GM23248 (cell line): ENCODE data around the gene SLC22A5. TPM values are rescaled to one million over a fixed set of nuclear protein-coding genes. Genes with fewer than 3 reads are reported as not detected.
A peak's percentile ranks its signal among the peaks of the same experiment; 100 is the strongest.

Experiments used
- DNase-seq: peaks from one replicate; pipeline ENCODE4 v3.0.0-alpha.2; 2015
- H2AFZ ChIP-seq: fragments of 200-600 bp; sonication (generic); 2 replicates; pipeline ENCODE4 v1.6.1; 2016; ENCODE audit warnings: antibody characterized with exemption
- H3F3A ChIP-seq: fragments of 200-600 bp; sonication (generic); 2 replicates; pipeline ENCODE4 v1.6.1; 2016; ENCODE audit warnings: mild to moderate bottlenecking, antibody characterized with exemption, mixed run types; ENCODE audit not compliant: insufficient read depth
- H3K27ac ChIP-seq: fragments of 200-600 bp; sonication (generic); 2 replicates; pipeline ENCODE4 v1.5.1; 2016; ENCODE audit warnings: mild to moderate bottlenecking
- H3K27me3 ChIP-seq: fragments of 200-600 bp; sonication (generic); replicated peaks from 2 replicates; pipeline ENCODE4 v1.6.1; 2016; ENCODE audit warnings: mild to moderate bottlenecking; ENCODE audit not compliant: insufficient read depth
- H3K36me3 ChIP-seq: fragments of 200-600 bp; sonication (generic); 2 replicates; pipeline ENCODE4 v1.6.1; 2016; ENCODE audit warnings: low read depth, mild to moderate bottlenecking
- H3K4me1 ChIP-seq: fragments of 200-600 bp; sonication (generic); 2 replicates; pipeline ENCODE4 v1.6.1; 2016; ENCODE audit warnings: mild to moderate bottlenecking; ENCODE audit not compliant: insufficient read depth
- H3K4me2 ChIP-seq: fragments of 200-600 bp; sonication (generic); one replicate; pipeline ENCODE4 v1.6.1; 2016; ENCODE audit warnings: mild to moderate bottlenecking; ENCODE audit not compliant: unreplicated experiment
- H3K4me3 ChIP-seq: fragments of 200-600 bp; sonication (generic); 2 replicates; pipeline ENCODE4 v1.5.1; 2016; ENCODE audit warnings: mild to moderate bottlenecking
- H3K79me2 ChIP-seq: fragments of 200-600 bp; sonication (generic); 2 replicates; pipeline ENCODE4 v1.6.1; 2016; ENCODE audit warnings: mild to moderate bottlenecking; ENCODE audit not compliant: insufficient read depth
- H3K9ac ChIP-seq: fragments of 200-600 bp; sonication (generic); 2 replicates; pipeline ENCODE4 v1.6.1; 2016; ENCODE audit warnings: mild to moderate bottlenecking
- H3K9me2 ChIP-seq: fragments of 200-600 bp; sonication (generic); 2 replicates; pipeline ENCODE4 v1.6.1; 2016; ENCODE audit warnings: mixed run types, mild to moderate bottlenecking, moderate library complexity; ENCODE audit not compliant: insufficient read depth
- H3K9me3 ChIP-seq: fragments of 200-600 bp; sonication (generic); one replicate; pipeline ENCODE4 v1.6.1; 2017; ENCODE audit warnings: low read depth
- H4K20me1 ChIP-seq: fragments of 200-600 bp; sonication (generic); 2 replicates; pipeline ENCODE4 v1.6.0; 2016; ENCODE audit not compliant: insufficient read depth
- EZH2 ChIP-seq: fragments of 200-600 bp; sonication (generic); IDR thresholded peaks from 2 replicates; pipeline ENCODE4 v1.6.1; 2018; ENCODE audit warnings: antibody characterized with exemption, mild to moderate bottlenecking; ENCODE audit not compliant: insufficient read depth, poor library complexity, severe bottlenecking
- EZH2phosphoT487 ChIP-seq: fragments of 200-600 bp; sonication (generic); IDR thresholded peaks from 2 replicates; pipeline ENCODE4 v1.6.1; 2018; ENCODE audit warnings: antibody characterized with exemption, moderate library complexity, mild to moderate bottlenecking, low read depth; ENCODE audit not compliant: insufficient read depth
- WGBS, 2 experiments: methylation state at CpG; one replicate each; pipeline ENCODE4 v1.1.6; 2015 to 2017; ENCODE audit warnings: low lambda C conversion rate in 2 of 2, low coverage in 1 of 2; ENCODE audit errors: missing lambda C conversion rate in 2 of 2; 5-methylcytosine and 5-hydroxymethylcytosine counted together
- in situ Hi-C: fragments of 300-500 bp; cut with MboI; formaldehyde crosslinking; loops from 2 replicates; pipeline ENCODE4 v1.15.0; 2020
- polyA plus RNA-seq: library from polyadenylated mRNA; unstranded; fragments of >200 nt; fragmentation: Nextera tagmentation; extraction: Ambion mirVana; gene quantifications from 2 replicates; pipeline ENCODE4 v1.2.1, GENCODE V29; 2016
- total RNA-seq: library from RNA; depleted of rRNA; stranded (reverse); fragments of >200 nt; shearing (Covaris generic); gene quantifications from 2 replicates; pipeline ENCODE4 v1.2.3, GENCODE V29; 2014

Gene SLC22A5
- total and polyA plus RNA-seq, 2 experiments from 2014 or later, result 1.7 to 3.0 TPM

DNA sequence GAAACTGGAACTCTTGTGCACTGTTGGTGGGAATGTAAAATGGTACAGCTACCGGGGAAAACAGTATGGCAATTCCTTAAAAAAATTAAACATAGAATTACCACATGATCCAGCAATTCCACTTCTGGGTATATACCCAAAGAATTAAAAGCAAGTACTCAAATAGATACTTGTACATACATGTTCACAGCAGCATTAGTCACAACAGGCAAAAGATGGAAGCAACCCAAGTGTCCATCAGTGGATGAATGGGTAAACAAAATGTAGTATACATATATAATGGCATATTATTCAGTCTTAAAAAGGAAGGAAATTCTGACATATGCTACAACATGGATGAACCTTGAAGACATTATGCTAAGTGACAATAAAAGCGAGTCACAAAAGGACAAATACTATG lies 7.4 kb upstream of the SLC22A5 start:
- H3K36me3 ChIP-seq, result no peaks in the 10 kb centered on the region
- H3K4me1 ChIP-seq, result peaks cover 24% of the 10 kb centered on the region
- no peaks in the 10 kb centered on the region for H3K9me3 ChIP-seq
- no peak overlapping the region for H2AFZ ChIP-seq
- WGBS, 2 experiments, result 94 to 98% methylated on average over 2 of the region's 2 CpGs
- no peaks in the 10 kb centered on the region for H3K79me2 ChIP-seq
- H3K4me2 ChIP-seq, result no peak overlapping the region
- no peak for TF ChIP-seq EZH2
- no peak for TF ChIP-seq EZH2phosphoT487
- no peaks in the 10 kb centered on the region for H3K27me3 ChIP-seq
- H3K4me3 ChIP-seq, result no peak overlapping the region
- no peak overlapping the region for H3K27ac ChIP-seq
- no peaks in the 10 kb centered on the region for H3K9me2 ChIP-seq
- in situ Hi-C loops, result no loop called here
- no peak for DNase-seq
- H3K9ac ChIP-seq, result no peak overlapping the region
- peaks cover 19% of the 10 kb centered on the region for H3F3A ChIP-seq
- no peaks in the 10 kb centered on the region for H4K20me1 ChIP-seq

DNA sequence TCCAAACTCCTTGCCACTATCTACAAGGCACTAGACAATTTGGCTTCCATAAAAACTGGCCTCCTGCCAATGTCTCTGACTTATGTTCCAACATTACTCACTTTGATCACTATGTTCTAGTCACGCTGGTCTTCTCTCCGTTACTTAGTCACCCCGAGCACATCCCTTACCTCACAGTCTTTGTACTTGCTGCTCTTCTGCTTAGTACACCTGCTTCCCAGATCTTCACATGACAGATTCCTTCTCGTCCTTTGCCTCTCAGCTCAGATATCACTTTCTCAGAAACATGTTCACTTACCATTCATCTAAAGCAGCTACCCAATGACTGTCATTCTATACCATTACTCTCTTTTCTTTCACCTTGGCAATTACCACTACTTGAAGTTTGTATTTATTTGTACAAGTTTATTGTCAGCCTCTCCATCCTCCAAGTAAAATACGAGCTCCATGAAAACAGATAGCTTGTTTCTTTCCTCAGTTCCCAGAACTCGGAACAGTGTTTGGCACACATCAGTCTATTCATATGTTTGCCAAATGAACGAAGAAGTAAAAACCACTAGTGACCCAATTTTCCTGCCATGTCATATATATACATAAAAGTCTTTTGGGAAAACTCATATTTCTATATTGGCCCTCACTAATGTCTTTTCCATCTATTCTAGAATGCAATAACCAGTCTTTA lies 5.9 kb upstream of the SLC22A5 start:
- Histone ChIP-seq H3K4me2 (no peak overlapping the region), H3K9ac (no peak overlapping the region)
- 1 to 2% methylated on average over 7 of the region's 7 CpGs for WGBS, 2 experiments

DNA sequence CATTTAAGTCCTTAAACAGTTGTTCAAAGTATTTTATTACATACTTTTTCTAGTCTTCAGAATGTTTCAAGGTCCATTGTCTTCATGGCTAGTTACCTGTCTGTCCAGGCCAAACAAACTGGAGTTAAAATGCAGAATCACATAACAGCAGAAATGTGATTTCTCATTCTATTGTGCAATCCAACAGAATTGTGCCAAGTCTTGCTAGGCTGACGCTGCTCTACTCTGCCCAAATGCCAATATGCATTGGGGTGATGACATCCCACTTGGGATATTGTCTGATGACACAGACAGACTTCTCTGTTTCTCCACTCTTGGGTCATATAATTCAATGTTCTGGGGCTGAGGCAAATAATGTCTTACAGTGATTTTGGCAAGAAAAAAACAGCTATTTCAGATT lies 5.2 kb upstream of the SLC22A5 start:
- in situ Hi-C loops, result no loop called here
- H3K4me1 ChIP-seq, result peaks cover 29% of the 10 kb centered on the region
- 0 out of 2 replicates have a peak overlapping the region, but pooled peaks have one; percentile 27 for H3K9ac ChIP-seq
- TF ChIP-seq EZH2phosphoT487, result 0 out of 2 replicates have a peak, but pooled peaks have one; percentile 9
- TF ChIP-seq EZH2, result no peak
- H3F3A ChIP-seq, result peaks cover 19% of the 10 kb centered on the region
- no peaks in the 10 kb centered on the region for H3K9me2 ChIP-seq
- peak; percentile 94 for DNase-seq
- no peaks in the 10 kb centered on the region for H3K9me3 ChIP-seq
- WGBS, 2 experiments, result 0 to 4% methylated on average over 1 of the region's 1 CpG
- no peaks in the 10 kb centered on the region for H3K36me3 ChIP-seq
- no peak overlapping the region for H2AFZ ChIP-seq
- peak overlapping the region; percentile 21 for H3K4me2 ChIP-seq
- no peaks in the 10 kb centered on the region for H4K20me1 ChIP-seq
- no peaks in the 10 kb centered on the region for H3K79me2 ChIP-seq
- H3K4me3 ChIP-seq, result no peak overlapping the region
- H3K27ac ChIP-seq, result peak overlapping the region; percentile 66
- no peaks in the 10 kb centered on the region for H3K27me3 ChIP-seq

More for the DNA sequence above, 5.9 kb upstream of the SLC22A5 start:
- H3K9me3 ChIP-seq, result no peaks in the 10 kb centered on the region
- H2AFZ ChIP-seq, result no peak overlapping the region
- peak overlapping the region; percentile 66; the same call in 1 of the 2 replicates for H3K27ac ChIP-seq
- DNase-seq, result peak; percentile 98
- no peak overlapping the region for H3K4me3 ChIP-seq
- H4K20me1 ChIP-seq, result no peaks in the 10 kb centered on the region
- H3K36me3 ChIP-seq, result no peaks in the 10 kb centered on the region
- H3K4me1 ChIP-seq, result peaks cover 24% of the 10 kb centered on the region
- in situ Hi-C loops, result no loop called here
- H3K79me2 ChIP-seq, result no peaks in the 10 kb centered on the region
- H3K27me3 ChIP-seq, result no peaks in the 10 kb centered on the region
- H3F3A ChIP-seq, result peaks cover 19% of the 10 kb centered on the region
- no peaks in the 10 kb centered on the region for H3K9me2 ChIP-seq
- TF ChIP-seq EZH2 (no peak), EZH2phosphoT487 (no peak)

DNA sequence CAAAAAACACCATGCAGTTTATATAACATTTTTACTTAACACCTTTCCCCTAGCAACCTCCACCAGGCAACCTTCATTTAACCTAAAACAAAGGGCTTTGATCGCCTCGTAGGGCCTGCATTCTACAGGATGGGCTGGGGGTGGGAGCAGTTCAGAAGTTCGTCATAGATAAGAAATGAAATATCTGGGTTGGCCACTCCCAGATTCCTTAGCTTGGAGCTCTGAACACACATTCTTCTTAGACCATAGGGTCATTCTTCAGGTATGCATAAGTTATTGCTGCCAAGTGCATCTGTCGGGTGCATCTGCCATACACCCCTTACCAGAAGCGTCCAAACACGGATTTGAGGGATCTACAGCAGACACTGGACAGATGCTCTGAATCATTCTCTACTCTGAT lies 4.3 kb upstream of the SLC22A5 start:
- H3K4me1 ChIP-seq, result peaks cover 29% of the 10 kb centered on the region
- H3K9me3 ChIP-seq, result no peaks in the 10 kb centered on the region
- no peak overlapping the region for H3K4me2 ChIP-seq
- TF ChIP-seq EZH2, result no peak
- TF ChIP-seq EZH2phosphoT487, result no peak
- H3K9ac ChIP-seq, result no peak overlapping the region
- H3K79me2 ChIP-seq, result no peaks in the 10 kb centered on the region
- 83 to 86% methylated on average over 6 of the region's 6 CpGs for WGBS, 2 experiments
- peaks cover 19% of the 10 kb centered on the region for H3F3A ChIP-seq
- H3K27ac ChIP-seq, result peak overlapping the region; percentile 66; the same call in 1 of the 2 replicates
- H3K9me2 ChIP-seq, result no peaks in the 10 kb centered on the region
- no peaks in the 10 kb centered on the region for H3K36me3 ChIP-seq
- no peak overlapping the region for H2AFZ ChIP-seq
- no peaks in the 10 kb centered on the region for H4K20me1 ChIP-seq
- in situ Hi-C loops, result no loop called here
- peak; percentile 24 for DNase-seq
- H3K27me3 ChIP-seq, result no peaks in the 10 kb centered on the region
- no peak overlapping the region for H3K4me3 ChIP-seq
